HG02852 (cell line): ENCODE data around the gene CDA.
"Not testable (repeated sequence)": the region's sequence is repeated elsewhere in the genome, so short reads cannot be mapped to it uniquely, and the experiment has no call there.

Experiments used
- ATAC-seq: cut with Tn5 transposase; IDR thresholded peaks from one replicate; pipeline ENCODE4 v1.9.1; 2021; ENCODE audit warnings: mild to moderate bottlenecking, moderate library complexity; ENCODE audit not compliant: unreplicated experiment

CDA gene

DNA sequence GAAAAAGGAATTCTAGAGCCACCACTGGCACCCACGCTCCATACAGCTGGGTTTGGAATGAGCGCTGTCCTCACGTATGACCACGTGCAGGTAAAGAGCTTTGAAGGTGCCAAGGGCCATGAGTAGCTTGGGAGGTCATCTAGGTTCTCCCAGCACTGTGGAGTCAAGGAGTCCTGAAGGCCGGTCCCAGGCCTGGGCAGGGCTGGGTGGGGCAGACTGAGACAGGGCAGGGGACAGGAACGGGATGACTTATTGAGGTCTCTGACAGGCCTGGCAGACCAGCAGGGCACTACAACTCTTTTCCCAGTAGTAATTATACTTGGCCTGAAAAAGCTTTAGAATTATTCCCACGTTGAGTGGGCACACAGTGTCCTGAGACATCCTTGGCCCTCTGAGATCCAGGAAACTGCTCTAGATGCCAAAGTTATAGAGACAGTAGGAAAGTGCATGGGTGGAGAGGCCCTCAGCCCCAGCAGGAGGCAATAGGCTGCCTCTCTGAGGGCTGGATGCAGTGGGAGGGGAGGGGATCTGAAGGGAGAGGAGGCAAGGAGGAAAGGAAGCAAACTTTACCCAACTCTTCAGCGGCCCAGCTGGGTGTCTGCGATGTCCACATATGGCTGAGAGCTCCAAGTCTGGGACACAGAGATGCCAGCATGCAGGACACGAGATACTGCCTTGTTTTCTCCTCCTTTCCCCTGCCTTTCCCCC is 1.8 kb upstream of the CDA start:
- ATAC-seq = no peak

- no peak for ATAC-seq
Measured at GRCh38 chr1:20587661-20588053, 1.2 kb upstream of the CDA start.

- no peak for ATAC-seq
Measured at GRCh38 chr1:20589331-20590278, 708 bp downstream of the CDA start.

- no peak for ATAC-seq
Measured at GRCh38 chr1:20590306-20590777, 1.4 kb downstream of the CDA start.

DNA sequence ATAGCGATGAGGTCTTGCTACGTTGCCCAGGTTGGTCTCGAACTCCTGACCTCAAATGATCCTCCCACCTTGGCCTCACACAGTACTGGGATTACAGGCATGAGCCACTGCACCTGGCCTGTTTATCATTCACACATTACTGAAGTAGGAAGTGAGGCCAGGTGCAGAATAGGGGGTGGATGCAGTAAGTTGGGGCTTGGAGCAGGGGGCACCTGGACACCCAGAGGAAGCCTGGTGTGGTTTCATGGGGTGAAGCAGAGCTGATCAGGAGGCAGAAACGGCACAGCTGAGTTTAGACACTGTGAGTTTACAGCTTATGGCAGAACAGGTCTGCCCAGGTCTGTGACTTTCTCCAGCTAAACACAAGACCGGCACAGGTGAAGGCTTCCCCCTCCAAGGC is 4.9 kb downstream of the CDA start:
- no peak for ATAC-seq

DNA sequence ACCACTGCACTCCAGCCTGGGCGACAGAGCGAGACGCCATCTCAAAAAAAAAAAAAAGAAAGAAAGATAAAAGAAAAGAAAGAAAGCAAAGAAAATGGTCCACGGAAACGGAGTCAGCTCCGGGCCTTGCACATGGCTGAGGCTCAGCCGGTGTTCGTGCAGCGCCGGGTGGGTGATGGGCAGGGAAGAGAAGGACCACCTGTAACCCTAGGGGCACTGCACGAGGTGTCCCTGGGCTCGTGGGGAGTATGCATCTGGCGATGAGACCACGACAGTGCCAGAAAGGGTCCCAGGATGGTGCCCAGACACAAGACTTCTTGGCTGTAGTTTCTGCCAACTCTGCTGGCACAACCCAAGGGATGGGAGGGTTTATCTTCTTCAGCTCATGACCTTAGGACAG is 5.8 kb downstream of the CDA start:
- ATAC-seq = no peak

DNA sequence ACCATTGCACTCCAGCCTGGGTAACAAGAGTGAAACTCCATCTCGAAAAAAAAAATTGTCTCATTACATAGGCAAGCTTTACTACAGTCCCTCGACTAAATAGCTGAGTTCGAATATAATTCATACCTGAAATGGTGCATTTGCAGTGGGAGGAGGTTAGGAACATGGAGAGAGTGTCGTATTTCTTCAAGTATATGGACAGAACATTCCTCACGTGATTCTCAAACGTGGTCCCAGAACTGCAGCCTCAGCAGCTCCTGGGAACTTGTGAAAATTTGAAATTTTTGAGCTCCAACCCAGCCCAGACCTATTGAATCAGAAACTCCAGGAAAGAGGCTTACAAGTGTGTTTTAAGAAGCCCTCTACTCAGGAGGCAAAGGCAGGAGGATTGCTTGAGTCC is 7.2 kb downstream of the CDA start:
- ATAC-seq = no peak

DNA sequence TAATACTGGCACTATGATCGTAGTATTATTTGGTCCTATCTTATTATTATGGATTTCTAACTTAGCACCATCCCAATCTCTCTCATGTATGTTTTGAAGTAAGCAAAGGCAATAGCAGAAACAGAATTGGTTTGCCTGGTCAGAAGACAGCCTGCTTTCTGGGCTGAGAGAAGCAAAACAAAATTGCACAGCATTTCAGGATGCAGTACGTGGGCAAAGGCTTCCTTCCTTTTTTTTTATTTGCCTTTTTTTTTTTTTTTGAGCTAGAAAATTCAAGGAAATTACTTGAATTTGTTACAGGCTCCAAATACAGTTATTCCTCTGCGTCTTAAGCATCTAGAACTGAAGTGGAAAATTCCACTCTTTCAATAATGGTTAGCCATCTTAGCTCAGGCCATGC is 8.8 kb downstream of the CDA start:
- ATAC-seq = no peak

- no peak for ATAC-seq
Measured at GRCh38 chr1:20600156-20600555, 11.3 kb downstream of the CDA start.

GRCh38 chr1:20601129-20601825 is 12.4 kb downstream of the CDA start:
- ATAC-seq = no peak

GRCh38 chr1:20602851-20603450 is 14.1 kb downstream of the CDA start:
- no peak for ATAC-seq

DNA sequence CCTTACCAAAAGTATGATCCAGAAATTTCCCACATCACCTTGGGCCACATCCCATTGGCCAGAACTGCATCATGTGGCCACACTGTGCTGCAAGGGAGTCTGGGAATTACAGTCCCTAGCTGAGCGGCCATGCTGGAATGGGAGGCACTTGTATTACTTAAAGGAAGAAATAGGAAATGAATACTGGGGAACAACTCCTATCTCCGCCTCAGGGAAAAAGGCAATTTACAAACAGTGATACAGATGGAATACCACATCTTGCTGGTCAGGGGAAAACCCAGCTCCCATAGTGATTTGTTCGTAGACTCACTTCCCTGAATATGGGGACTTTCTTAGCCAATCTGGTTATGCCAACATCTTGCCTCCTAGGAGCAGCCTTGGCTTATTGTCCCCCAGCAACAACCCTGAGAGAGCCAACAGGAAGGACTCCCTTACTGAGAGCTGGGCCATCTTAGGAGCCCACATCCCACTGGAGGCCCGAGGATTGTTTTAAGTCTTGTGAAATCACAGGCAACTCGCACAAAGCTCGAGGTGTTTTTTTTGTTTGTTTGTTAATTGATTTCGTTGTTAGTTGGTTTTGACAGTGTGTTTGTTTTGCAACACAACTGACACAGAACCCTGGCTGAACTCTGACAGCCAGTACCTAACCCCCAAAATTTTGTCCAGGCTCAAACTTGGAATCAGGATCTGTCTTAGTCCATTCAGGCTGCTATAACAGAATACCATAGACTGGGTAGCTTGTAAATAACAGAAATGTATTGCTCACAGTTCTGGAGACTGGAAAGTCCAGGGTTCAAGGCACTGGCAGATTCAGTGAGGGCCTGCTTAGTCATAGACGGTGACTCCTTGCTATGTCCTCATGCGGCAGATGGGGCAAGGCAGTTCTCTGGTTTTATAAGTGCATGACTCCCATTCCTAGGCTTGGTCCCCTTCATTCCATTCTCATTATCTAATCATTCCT is 14.9 kb downstream of the CDA start:
- ATAC-seq = no peak

GRCh38 chr1:20604678-20605077 is 15.8 kb downstream of the CDA start:
- ATAC-seq = no peak

GRCh38 chr1:20606801-20607570 is 18.1 kb downstream of the CDA start:
- ATAC-seq = not testable (repeated sequence)

- no peak for ATAC-seq
Measured at GRCh38 chr1:20609541-20609940, 20.6 kb downstream of the CDA start.

DNA sequence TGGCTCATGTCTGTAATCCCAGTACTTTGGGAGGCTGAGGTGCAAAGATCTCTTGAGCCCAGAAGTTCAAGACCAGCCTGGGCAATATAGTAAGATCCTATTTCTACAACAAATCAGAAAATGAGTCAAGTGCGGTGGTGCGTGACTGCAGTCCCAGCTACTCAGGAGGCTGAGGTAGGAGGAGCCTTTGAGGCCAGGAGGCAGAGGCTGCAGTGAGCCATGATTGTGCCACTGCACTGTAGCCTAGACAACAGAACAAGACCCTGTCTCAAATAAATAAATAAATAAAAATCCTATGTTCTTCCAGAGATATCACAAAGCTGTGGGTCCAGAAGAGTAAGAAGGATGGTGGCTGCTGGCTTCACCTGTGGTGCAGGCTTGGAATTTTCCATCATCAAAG is 22.1 kb downstream of the CDA start:
- no peak for ATAC-seq

DNA sequence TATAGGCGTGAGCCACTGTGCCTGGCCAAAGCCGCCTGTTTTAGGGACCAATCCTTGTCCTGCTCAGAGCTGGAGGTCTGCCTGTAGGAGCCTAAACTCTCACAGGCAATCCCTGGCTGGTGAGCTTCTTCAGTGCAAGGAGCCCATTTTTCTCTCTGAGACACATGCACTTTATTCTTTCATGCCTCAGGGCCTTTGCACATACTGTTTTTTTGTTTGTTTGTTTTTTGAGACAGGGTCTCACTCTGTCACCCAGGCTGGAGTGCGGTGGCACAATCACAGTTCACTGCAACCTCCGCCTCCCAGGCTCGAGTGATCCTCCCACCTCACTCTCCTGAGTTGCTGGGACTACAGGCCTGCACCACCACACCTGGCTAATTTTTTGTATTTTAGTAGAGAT is 22.8 kb downstream of the CDA start:
- ATAC-seq = no peak

GRCh38 chr1:20612221-20612746 is 23.4 kb downstream of the CDA start:
- ATAC-seq = no peak

GRCh38 chr1:20614131-20614579 is 25.3 kb downstream of the CDA start:
- ATAC-seq = no peak
